HT1080 (cell line): ENCODE measurements around the gene MEF2C. TPM values are rescaled to one million over a fixed set of nuclear protein-coding genes. Genes with fewer than 3 reads are reported as not detected.

ENCODE experiments used
- DNase-seq: peaks from one replicate; pipeline ENCODE4 v3.0.0-alpha.2; 2015; ENCODE audit warnings: low read depth
- total RNA-seq: library from RNA; depleted of rRNA; stranded (reverse); fragments of >200 nt; shearing (Covaris generic); gene quantifications from 2 replicates; pipeline ENCODE4 v1.2.3, GENCODE V29; 2014

Gene MEF2C
- total RNA-seq, 1 experiment from 2014 or later: 2.2 TPM

GRCh38 chr5:88761939-88762338 lies 121.0 kb downstream of the MEF2C start:
- no peak for DNase-seq

GRCh38 chr5:88761269-88761850 lies 121.6 kb downstream of the MEF2C start:
- peak; percentile 4 for DNase-seq

- DNase-seq: no peak
These were observed 122.5 kb downstream of the MEF2C start for GRCh38 chr5:88760527-88760926.

GRCh38 chr5:88758591-88758990 lies 124.4 kb downstream of the MEF2C start:
- no peak for DNase-seq

GRCh38 chr5:88758184-88758583 lies 124.8 kb downstream of the MEF2C start:
- DNase-seq: no peak

GRCh38 chr5:88756953-88757352 lies 126.0 kb downstream of the MEF2C start:
- DNase-seq: no peak

GRCh38 chr5:88748666-88749065 lies 134.3 kb downstream of the MEF2C start:
- no peak for DNase-seq

GRCh38 chr5:88746438-88746882 lies 136.5 kb downstream of the MEF2C start:
- no peak for DNase-seq

GRCh38 chr5:88745093-88745696 lies 137.8 kb downstream of the MEF2C start:
- DNase-seq: no peak

GRCh38 chr5:88743231-88743834 lies 139.7 kb downstream of the MEF2C start:
- DNase-seq: no peak

GRCh38 chr5:88741964-88742363 lies 141.0 kb downstream of the MEF2C start:
- no peak for DNase-seq

GRCh38 chr5:88740604-88741185 lies 142.3 kb downstream of the MEF2C start:
- DNase-seq: no peak

GRCh38 chr5:88736494-88736893 lies 146.5 kb downstream of the MEF2C start:
- no peak for DNase-seq

- no peak for DNase-seq
These were observed 148.0 kb downstream of the MEF2C start for GRCh38 chr5:88734983-88735382.

- DNase-seq: no peak
These were observed 148.8 kb downstream of the MEF2C start for GRCh38 chr5:88734191-88734640.

- no peak for DNase-seq
These were observed 150.1 kb downstream of the MEF2C start for GRCh38 chr5:88732862-88733261.

GRCh38 chr5:88732181-88732633 lies 150.8 kb downstream of the MEF2C start:
- no peak for DNase-seq

- DNase-seq: no peak
These were observed 153.2 kb downstream of the MEF2C start for GRCh38 chr5:88729829-88730182.

GRCh38 chr5:88729084-88729828 lies 153.7 kb downstream of the MEF2C start:
- DNase-seq: peak; percentile 78

- DNase-seq: no peak
These were observed 155.2 kb downstream of the MEF2C start for GRCh38 chr5:88727705-88728313.

GRCh38 chr5:88725454-88725853 lies 157.5 kb downstream of the MEF2C start:
- no peak for DNase-seq
